RWPE2 (cell line): Measurements from ENCODE around the gene CCDC71.
A peak's percentile ranks its signal among the peaks of the same experiment; 100 is the strongest.

Source experiments
- ATAC-seq: fragments of 200-7000 bp; cut with Tn5 transposase; 3 replicates; pipeline ENCODE4 v1.9.1; 2021; ENCODE audit warnings: low read depth
- DNase-seq: peaks from one replicate; pipeline ENCODE4 v3.0.0-alpha.2; 2020; ENCODE audit warnings: low spot score
- H3K27ac ChIP-seq: fragments of 450-650 bp; 2 replicates; pipeline ENCODE4 v1.5.1; 2017; ENCODE audit warnings: mild to moderate bottlenecking; ENCODE audit not compliant: poor library complexity, severe bottlenecking
- H3K27me3 ChIP-seq: fragments of 250-450 bp; sonication (Bioruptor Pico); 2 replicates; pipeline ENCODE4 v1.5.1; 2021; ENCODE audit warnings: mild to moderate bottlenecking, moderate library complexity; ENCODE audit not compliant: insufficient read depth, poor library complexity, severe bottlenecking
- H3K36me3 ChIP-seq: fragments of 250-450 bp; sonication (Bioruptor Pico); 2 replicates; pipeline ENCODE4 v1.5.1; 2020; ENCODE audit warnings: low read depth, mild to moderate bottlenecking, moderate library complexity
- H3K4me1 ChIP-seq: fragments of 250-450 bp; sonication (Bioruptor Pico); 2 replicates; pipeline ENCODE4 v1.5.1; 2021; ENCODE audit warnings: mild to moderate bottlenecking, moderate library complexity; ENCODE audit not compliant: insufficient read depth, poor library complexity, severe bottlenecking
- H3K4me3 ChIP-seq: fragments of 250-450 bp; sonication (Bioruptor Pico); 2 replicates; pipeline ENCODE4 v1.5.1; 2021; ENCODE audit warnings: mild to moderate bottlenecking, moderate library complexity; ENCODE audit not compliant: severe bottlenecking
- H3K9me3 ChIP-seq: fragments of 250-450 bp; sonication (Bioruptor Pico); 2 replicates; pipeline ENCODE4 v1.5.1; 2021; ENCODE audit warnings: mild to moderate bottlenecking, moderate library complexity; ENCODE audit not compliant: severe bottlenecking
- CTCF ChIP-seq: fragments of 450-650 bp; IDR thresholded peaks from one replicate; pipeline ENCODE4 v1.5.1; 2017; ENCODE audit warnings: mild to moderate bottlenecking, moderate library complexity; ENCODE audit not compliant: poor library complexity, severe bottlenecking

Gene CCDC71

GRCh38 chr3:49175530-49175929, 9.4 kb upstream of the CCDC71 start:
- no peaks in the 10 kb centered on the region for H3K27me3 ChIP-seq
- no peaks in the 10 kb centered on the region for H3K9me3 ChIP-seq
- no peaks in the 10 kb centered on the region for H3K4me1 ChIP-seq
- TF ChIP-seq CTCF, result no peak
- ATAC-seq, result no peak
- H3K27ac ChIP-seq, result no peak overlapping the region
- DNase-seq, result no peak
- no peak overlapping the region for H3K4me3 ChIP-seq
- no peaks in the 10 kb centered on the region for H3K36me3 ChIP-seq

- ATAC-seq (no peak), DNase-seq (no peak)
- Histone ChIP-seq H3K27me3 (no peaks in the 10 kb centered on the region), H3K9me3 (no peaks in the 10 kb centered on the region), H3K4me3 (no peak overlapping the region), H3K36me3 (no peaks in the 10 kb centered on the region), H3K27ac (no peak overlapping the region), H3K4me1 (no peaks in the 10 kb centered on the region)
- TF ChIP-seq CTCF, result no peak
Observed at GRCh38 chr3:49174397-49174985, 8.4 kb upstream of the CCDC71 start.

GRCh38 chr3:49173792-49174170, 7.7 kb upstream of the CCDC71 start:
- H3K4me3 ChIP-seq, result no peak overlapping the region
- no peak overlapping the region for H3K27ac ChIP-seq
- DNase-seq, result no peak

GRCh38 chr3:49173116-49173791, 7.1 kb upstream of the CCDC71 start:
- Histone ChIP-seq H3K9me3 (no peaks in the 10 kb centered on the region), H3K27me3 (no peaks in the 10 kb centered on the region), H3K4me3 (no peak overlapping the region), H3K4me1 (no peaks in the 10 kb centered on the region), H3K27ac (no peak overlapping the region), H3K36me3 (no peaks in the 10 kb centered on the region)
- TF ChIP-seq CTCF, result no peak
- DNase-seq (no peak), ATAC-seq (no peak)

More at GRCh38 chr3:49173792-49174170, 7.7 kb upstream of the CCDC71 start:
- no peak for ATAC-seq
- no peak for TF ChIP-seq CTCF
- H3K4me1 ChIP-seq, result no peaks in the 10 kb centered on the region
- no peaks in the 10 kb centered on the region for H3K27me3 ChIP-seq
- no peaks in the 10 kb centered on the region for H3K9me3 ChIP-seq
- no peaks in the 10 kb centered on the region for H3K36me3 ChIP-seq

GRCh38 chr3:49172551-49173041, 6.5 kb upstream of the CCDC71 start:
- ATAC-seq, result no peak
- no peaks in the 10 kb centered on the region for H3K4me1 ChIP-seq
- no peaks in the 10 kb centered on the region for H3K36me3 ChIP-seq

More at GRCh38 chr3:49172551-49173041, 6.5 kb upstream of the CCDC71 start:
- no peak for TF ChIP-seq CTCF
- no peaks in the 10 kb centered on the region for H3K27me3 ChIP-seq
- no peak overlapping the region for H3K4me3 ChIP-seq
- H3K27ac ChIP-seq, result peak overlapping the region; percentile 35
- H3K9me3 ChIP-seq, result no peaks in the 10 kb centered on the region
- no peak for DNase-seq
